ENCODE data around the gene NRIP2.
A peak's percentile ranks its signal among the peaks of the same experiment; 100 is the strongest.
"Not testable (repeated sequence)": the region's sequence is repeated elsewhere in the genome, so short reads cannot be mapped to it uniquely, and the experiment has no call there.

The NRIP2 gene

DNA sequence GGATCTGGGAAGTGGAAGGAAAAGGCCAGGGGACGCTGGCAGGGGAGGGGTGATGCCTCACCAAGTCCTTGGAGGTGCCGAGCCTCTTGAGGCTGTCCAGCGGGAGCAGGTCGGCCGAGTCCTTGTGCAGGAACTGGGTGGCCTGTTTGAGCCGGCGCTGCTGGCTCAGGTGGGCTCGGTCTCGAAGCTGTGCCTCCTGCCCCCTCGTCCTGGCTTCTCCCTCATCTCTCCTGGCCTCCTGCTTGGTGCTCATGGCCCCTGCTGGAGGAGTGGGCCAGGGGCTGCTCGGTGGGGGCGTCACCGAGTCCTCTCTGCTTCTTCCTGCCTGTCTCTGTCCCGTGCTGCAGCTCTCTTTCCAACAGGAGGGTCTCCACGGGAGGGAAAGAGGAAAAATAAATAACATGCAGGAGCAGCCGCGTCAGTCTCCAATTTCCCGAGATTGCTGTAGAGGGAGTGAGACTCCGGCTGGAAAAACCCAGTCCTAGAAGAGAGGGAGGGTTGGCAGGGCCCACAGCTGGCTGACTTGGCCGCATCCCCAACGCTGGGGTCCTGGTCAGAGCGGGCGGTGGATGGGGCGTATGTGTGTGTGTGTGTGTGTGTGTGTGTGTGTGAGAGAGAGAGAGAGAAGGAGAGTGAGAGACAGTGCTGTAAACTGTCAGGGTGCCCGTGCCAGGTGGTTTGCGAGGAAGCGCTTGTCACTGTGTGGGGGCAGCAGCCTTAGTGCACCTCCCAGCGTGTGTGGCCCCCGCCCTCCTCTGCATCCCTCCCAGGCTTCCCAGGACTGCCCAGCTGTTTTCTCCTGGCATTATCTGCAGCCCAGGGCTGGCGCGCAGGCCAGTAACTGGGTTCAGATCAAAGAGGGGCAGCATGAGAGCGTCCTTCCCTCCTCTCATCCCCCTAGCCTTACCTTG lies at the start of gene NRIP2:
NRIP2 (minus strand) TSS at position 455 of the 911 bp plus-strand sequence; CDS start at position 403, 52 bp downstream.
- TF ChIP-seq, protein P1, sequence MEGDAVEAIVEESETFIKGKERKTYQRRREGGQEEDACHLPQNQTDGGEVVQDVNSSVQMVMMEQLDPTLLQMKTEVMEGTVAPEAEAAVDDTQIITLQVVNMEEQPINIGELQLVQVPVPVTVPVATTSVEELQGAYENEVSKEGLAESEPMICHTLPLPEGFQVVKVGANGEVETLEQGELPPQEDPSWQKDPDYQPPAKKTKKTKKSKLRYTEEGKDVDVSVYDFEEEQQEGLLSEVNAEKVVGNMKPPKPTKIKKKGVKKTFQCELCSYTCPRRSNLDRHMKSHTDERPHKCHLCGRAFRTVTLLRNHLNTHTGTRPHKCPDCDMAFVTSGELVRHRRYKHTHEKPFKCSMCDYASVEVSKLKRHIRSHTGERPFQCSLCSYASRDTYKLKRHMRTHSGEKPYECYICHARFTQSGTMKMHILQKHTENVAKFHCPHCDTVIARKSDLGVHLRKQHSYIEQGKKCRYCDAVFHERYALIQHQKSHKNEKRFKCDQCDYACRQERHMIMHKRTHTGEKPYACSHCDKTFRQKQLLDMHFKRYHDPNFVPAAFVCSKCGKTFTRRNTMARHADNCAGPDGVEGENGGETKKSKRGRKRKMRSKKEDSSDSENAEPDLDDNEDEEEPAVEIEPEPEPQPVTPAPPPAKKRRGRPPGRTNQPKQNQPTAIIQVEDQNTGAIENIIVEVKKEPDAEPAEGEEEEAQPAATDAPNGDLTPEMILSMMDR (IDR thresholded peaks at IDR 0.05; ENCODE audit: insufficient read depth, low read depth, low read length, missing control alignments) = no peak
- no peak for DNase-seq (ENCODE audit: low read depth)
- H3K4me3 ChIP-seq (ENCODE audit: low read length) = no peak within 1 kb of the TSS

DNA sequence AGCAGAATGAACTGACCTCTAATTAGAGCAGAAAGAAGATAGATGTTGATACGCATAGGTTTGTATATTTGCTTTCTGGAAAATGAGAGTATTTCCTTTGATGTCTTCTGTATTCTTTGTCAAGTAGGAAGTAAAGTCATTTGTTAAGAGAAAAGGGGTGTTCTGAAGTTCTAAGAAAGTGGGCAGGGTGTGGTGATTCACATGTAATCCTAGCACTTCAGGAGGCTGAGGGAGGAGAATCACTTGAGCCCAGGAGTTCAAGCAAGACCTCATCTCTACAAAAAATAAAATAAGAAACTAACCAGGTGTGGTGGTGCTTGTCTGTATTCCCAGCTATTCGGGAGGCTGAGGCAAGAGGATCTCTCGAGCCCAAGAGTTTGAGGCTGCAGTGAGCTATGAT lies 45.0 kb upstream of the NRIP2 start:
- no peak for DNase-seq (ENCODE audit: low read depth)
- no peak overlapping the region for H3K4me3 ChIP-seq (ENCODE audit: low read length)
- TF ChIP-seq, protein P1 (IDR thresholded peaks at IDR 0.05; ENCODE audit: insufficient read depth, low read depth, low read length, missing control alignments) = no peak

DNA sequence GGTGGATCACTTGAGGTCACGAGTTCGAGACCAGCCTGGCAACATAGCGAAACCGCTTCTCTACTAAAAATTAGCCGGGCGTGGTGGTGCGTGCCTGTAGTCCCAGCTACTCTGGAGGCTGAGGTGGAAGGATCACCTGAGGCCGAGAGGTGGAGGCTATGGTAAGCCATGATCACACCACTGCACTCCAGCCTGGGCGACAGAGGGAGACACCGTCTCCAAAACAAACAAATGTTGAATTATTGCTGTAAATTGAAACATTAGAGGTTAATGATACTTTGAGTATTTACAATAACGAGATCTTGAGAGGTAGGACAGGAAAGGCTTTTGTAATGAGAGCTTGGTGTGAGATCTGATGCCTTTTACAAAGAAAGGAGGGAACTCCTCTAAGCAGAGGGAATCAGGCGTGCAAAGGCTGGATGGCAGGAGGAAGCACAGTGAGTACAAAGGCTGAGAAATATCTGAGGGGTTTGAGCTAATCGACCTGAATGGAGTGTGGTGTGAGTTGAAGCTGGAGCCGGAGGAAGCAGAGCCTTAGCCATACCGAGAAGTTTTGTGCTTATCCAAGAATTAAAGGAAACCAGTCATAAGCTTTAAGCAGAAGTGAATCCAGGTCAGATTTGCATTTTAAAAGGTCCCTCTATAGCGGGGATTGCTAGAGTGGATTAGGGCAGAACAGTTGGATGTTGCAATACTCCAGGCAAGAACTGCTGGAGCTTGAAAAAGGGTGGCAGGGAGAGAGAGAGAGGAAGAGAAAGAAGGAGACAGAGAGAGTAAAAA lies 43.3 kb upstream of the NRIP2 start:
- peak overlapping the region; percentile 77 for H3K4me3 ChIP-seq (ENCODE audit: low read length)
- TF ChIP-seq, protein P1 (IDR thresholded peaks at IDR 0.05; ENCODE audit: insufficient read depth, low read depth, low read length, missing control alignments) = no peak
- DNase-seq (ENCODE audit: low read depth) = peak; percentile 40

GRCh38 chr12:2877047-2877952 lies 42.5 kb upstream of the NRIP2 start, which contains the start of the genes FOXM1 and RHNO1:
TSS of gene FOXM1 (minus strand) at chr12:2877174. CDS start at chr12:2874478, 2,696 bp downstream.
TSS of gene RHNO1 (plus strand) at chr12:2877223. CDS start at chr12:2885367, 8,144 bp downstream.
- DNase-seq (ENCODE audit: low read depth) = peak; percentile 89
- TF ChIP-seq, protein P1 (IDR thresholded peaks at IDR 0.05; ENCODE audit: insufficient read depth, low read depth, low read length, missing control alignments) = no peak

DNA sequence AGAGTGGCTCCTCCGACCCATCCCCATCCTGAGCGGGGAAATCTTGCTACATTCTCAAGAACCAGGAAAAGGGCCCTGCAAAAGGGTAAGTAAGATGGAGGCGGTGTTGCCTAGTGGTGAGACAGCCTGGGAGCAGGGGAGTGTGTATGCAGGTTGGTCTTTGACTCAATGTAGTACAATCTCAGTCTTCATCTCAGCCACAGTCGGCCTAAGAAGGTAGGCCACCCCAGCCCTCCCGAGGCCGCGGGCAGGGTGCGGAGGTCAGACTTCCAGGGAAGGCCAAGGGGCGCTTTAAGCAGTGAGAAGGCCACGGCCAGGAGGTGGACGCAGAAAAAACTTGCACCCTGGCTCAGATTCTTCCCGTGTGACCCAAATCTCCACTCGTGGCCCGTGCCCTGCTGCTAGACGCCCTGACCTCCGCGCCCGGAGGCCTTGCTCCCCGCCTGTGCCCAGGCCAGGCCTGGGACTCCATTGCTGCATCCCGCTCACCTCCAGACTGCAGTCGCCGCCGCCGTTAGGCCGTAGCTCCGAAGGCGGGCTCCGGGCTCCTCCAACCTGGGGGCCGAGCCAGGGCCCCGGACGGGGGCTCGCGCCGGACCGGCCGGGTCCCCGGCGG lies 41.7 kb upstream of the NRIP2 start:
- peak overlapping the region; percentile 77 for H3K4me3 ChIP-seq (ENCODE audit: low read length)
- DNase-seq (ENCODE audit: low read depth) = peak; percentile 28
- TF ChIP-seq, protein P1 (IDR thresholded peaks at IDR 0.05; ENCODE audit: insufficient read depth, low read depth, low read length, missing control alignments) = no peak

More at GRCh38 chr12:2877047-2877952, 42.5 kb upstream of the NRIP2 start, which contains the start of the genes FOXM1 and RHNO1:
- H3K4me3 ChIP-seq (ENCODE audit: low read length) = peak within 1 kb of the TSS; percentile 77

DNA sequence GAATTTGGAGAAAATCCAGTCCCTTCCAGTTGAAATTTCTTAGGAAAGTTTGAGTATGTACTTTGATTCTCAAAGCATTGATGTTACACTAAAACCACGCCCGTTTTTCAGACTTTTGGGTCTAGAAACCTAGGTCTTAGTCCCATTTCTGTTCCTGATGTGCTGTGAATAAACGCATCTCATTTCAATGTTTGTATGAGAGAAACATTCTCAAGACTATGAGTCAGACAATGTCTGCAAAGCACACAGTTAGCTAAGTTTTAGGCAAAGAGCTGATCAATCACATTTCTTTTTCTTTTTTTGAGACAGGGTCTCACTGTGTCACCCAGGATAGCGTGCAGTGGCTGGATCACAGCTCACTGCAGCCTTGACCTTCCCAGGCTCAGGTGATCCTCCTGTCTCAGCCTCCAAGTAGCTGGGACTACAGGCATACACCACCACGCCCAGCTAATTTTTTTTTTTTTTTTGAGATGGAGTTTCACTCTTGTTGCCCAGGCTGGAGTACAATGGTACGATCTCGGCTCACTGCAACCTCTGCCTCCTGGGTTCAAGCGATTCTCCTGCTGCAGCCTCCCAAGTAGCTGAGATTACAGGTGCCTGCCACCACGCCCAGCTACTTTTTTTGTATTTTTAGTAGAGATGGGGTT lies 34.3 kb upstream of the NRIP2 start:
- not testable (repeated sequence) for DNase-seq (ENCODE audit: low read depth)

More for the DNA sequence above, 34.3 kb upstream of the NRIP2 start:
- not testable (repeated sequence) for H3K4me3 ChIP-seq (ENCODE audit: low read length)

Measured in epithelial cell of esophagus (primary cell).